Measurements from ENCODE around the gene CLPX. TPM values are rescaled to one million over a fixed set of nuclear protein-coding genes. Genes with fewer than 3 reads are reported as not detected.

CLPX gene
- total RNA-seq, 1 donor from 2014 or later: 42.2 TPM

- Mint-ChIP-seq H3K4me3 (no peak within 1 kb of the TSS), H3K27ac (ENCODE audit: unreplicated experiment) (no peak within 1 kb of the TSS), H3K36me3 (ENCODE audit: low read depth) (peaks cover 13% of the 10 kb centered on the region), H3K9me3 (no peaks in the 10 kb centered on the region), H3K27me3 (ENCODE audit: low read depth) (no peaks in the 10 kb centered on the region), H3K4me1 (peaks cover 8% of the 10 kb centered on the region)
- no peak for DNase-seq (ENCODE audit: low read depth, low spot score)
- TF ChIP-seq CTCF (conservative IDR thresholded peaks at IDR 0.05): no peak
Observed at GRCh38 chr15:65115086-65115485, 70.1 kb downstream of the CLPX start, which contains the start of gene UBAP1L. Gene UBAP1L, minus strand, starts transcription at chr15:65115200. Its CDS starts 8,985 bp downstream, at chr15:65106215.

- no peaks in the 10 kb centered on the region for H3K27me3 Mint-ChIP-seq (ENCODE audit: low read depth)
- no peak overlapping the region for H3K4me3 Mint-ChIP-seq
- no peaks in the 10 kb centered on the region for H3K9me3 Mint-ChIP-seq
- H3K27ac Mint-ChIP-seq (ENCODE audit: unreplicated experiment): no peak overlapping the region
- TF ChIP-seq CTCF (conservative IDR thresholded peaks at IDR 0.05): no peak
- DNase-seq (ENCODE audit: low read depth, low spot score): no peak
- H3K36me3 Mint-ChIP-seq (ENCODE audit: low read depth): peaks cover 10% of the 10 kb centered on the region
- H3K4me1 Mint-ChIP-seq: peaks cover 8% of the 10 kb centered on the region
Observed at GRCh38 chr15:65110676-65111292, 74.4 kb downstream of the CLPX start.

- peak overlapping the region; percentile 43 for H3K27ac Mint-ChIP-seq (ENCODE audit: unreplicated experiment)
Observed at GRCh38 chr15:65106011-65106590, 79.0 kb downstream of the CLPX start.

GRCh38 chr15:65105038-65105437, 80.1 kb downstream of the CLPX start:
- TF ChIP-seq CTCF (conservative IDR thresholded peaks at IDR 0.05): no peak
- H3K9me3 Mint-ChIP-seq: no peaks in the 10 kb centered on the region

More at GRCh38 chr15:65106011-65106590, 79.0 kb downstream of the CLPX start:
- peaks cover 11% of the 10 kb centered on the region for H3K36me3 Mint-ChIP-seq (ENCODE audit: low read depth)
- no peak overlapping the region for H3K4me3 Mint-ChIP-seq
- peaks cover 12% of the 10 kb centered on the region for H3K4me1 Mint-ChIP-seq
- no peak for TF ChIP-seq CTCF (conservative IDR thresholded peaks at IDR 0.05)
- no peak for DNase-seq (ENCODE audit: low read depth, low spot score)
- no peaks in the 10 kb centered on the region for H3K27me3 Mint-ChIP-seq (ENCODE audit: low read depth)
- H3K9me3 Mint-ChIP-seq: no peaks in the 10 kb centered on the region

GRCh38 chr15:65102912-65103311, 82.2 kb downstream of the CLPX start:
- H3K27ac Mint-ChIP-seq (ENCODE audit: unreplicated experiment): no peak overlapping the region
- no peaks in the 10 kb centered on the region for H3K9me3 Mint-ChIP-seq
- no peak for TF ChIP-seq CTCF (conservative IDR thresholded peaks at IDR 0.05)
- H3K36me3 Mint-ChIP-seq (ENCODE audit: low read depth): peaks cover 19% of the 10 kb centered on the region
- DNase-seq (ENCODE audit: low read depth, low spot score): no peak
- H3K4me1 Mint-ChIP-seq: peaks cover 5% of the 10 kb centered on the region
- H3K4me3 Mint-ChIP-seq: no peak overlapping the region
- no peaks in the 10 kb centered on the region for H3K27me3 Mint-ChIP-seq (ENCODE audit: low read depth)

More at GRCh38 chr15:65105038-65105437, 80.1 kb downstream of the CLPX start:
- Mint-ChIP-seq H3K36me3 (ENCODE audit: low read depth) (peaks cover 11% of the 10 kb centered on the region), H3K4me1 (peaks cover 5% of the 10 kb centered on the region), H3K27ac (ENCODE audit: unreplicated experiment) (no peak overlapping the region), H3K27me3 (ENCODE audit: low read depth) (no peaks in the 10 kb centered on the region), H3K4me3 (no peak overlapping the region)
- DNase-seq (ENCODE audit: low read depth, low spot score): no peak

Measured in neural crest cell (in vitro differentiated cells).